Erythroblast (primary cell): Measurements from ENCODE around the gene RAB30.

Source experiments
- GATA1 ChIP-seq: IDR thresholded peaks from 2 replicates; pipeline ENCODE4 v1.6.1; 2011; ENCODE audit warnings: low read depth, mild to moderate bottlenecking, control low read depth, low read length, moderate library complexity
- POLR2A ChIP-seq: IDR thresholded peaks from 2 replicates; pipeline ENCODE4 v1.6.1; 2011; ENCODE audit warnings: mild to moderate bottlenecking, low read length

DNA sequence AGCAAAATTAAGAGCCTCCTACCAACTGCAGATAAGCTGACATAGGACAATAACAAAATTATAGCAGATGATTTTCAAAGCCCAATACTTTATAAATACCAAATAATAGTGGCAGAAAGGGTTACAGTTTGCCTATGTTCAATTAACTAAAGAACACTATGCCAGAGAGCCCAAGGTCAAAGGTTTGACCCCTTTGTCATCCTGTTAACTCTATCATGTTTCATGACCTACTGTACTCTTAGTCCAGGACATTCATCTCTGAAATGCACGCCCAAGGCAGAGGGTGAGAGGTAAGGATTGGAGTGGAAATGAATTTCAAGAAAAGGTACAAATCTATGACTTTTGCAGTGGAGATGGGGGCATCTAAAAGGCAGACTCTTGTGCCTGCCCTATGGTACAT lies 99.6 kb downstream of the RAB30 start:
- TF ChIP-seq POLR2A (no peak), GATA1 (no peak)
